HPDE6-E6E7 (cell line): ENCODE measurements around the gene BPIFA2.

Experiments used
- DNase-seq: peaks from one replicate; pipeline ENCODE4 v3.0.0; 2011; ENCODE audit warnings: missing footprints; ENCODE audit errors: extremely low spot score

BPIFA2 gene

GRCh38 chr20:33199026-33199425 lies 31.1 kb downstream of the BPIFA2 start:
- DNase-seq = no peak

- no peak for DNase-seq
Measured at GRCh38 chr20:33202451-33202850, 34.5 kb downstream of the BPIFA2 start.

GRCh38 chr20:33203444-33203843 lies 35.5 kb downstream of the BPIFA2 start:
- DNase-seq = no peak

GRCh38 chr20:33209789-33210188 lies 41.8 kb downstream of the BPIFA2 start:
- DNase-seq = peak; percentile 92

GRCh38 chr20:33210371-33210770 lies 42.4 kb downstream of the BPIFA2 start:
- no peak for DNase-seq

GRCh38 chr20:33211817-33212424 lies 44.0 kb downstream of the BPIFA2 start:
- DNase-seq = peak; percentile 88

- no peak for DNase-seq
Measured at GRCh38 chr20:33217052-33217451, 49.1 kb downstream of the BPIFA2 start, which contains the start of gene BPIFA3. Gene BPIFA3, plus strand, starts transcription at chr20:33217352. Its CDS starts 185 bp downstream, at chr20:33217537.

GRCh38 chr20:33224399-33224798 lies 56.4 kb downstream of the BPIFA2 start:
- DNase-seq = no peak

- no peak for DNase-seq
Measured at GRCh38 chr20:33229843-33230242, 61.9 kb downstream of the BPIFA2 start.
